GM10248 (cell line): ENCODE data around the gene VPS9D1.

Experiments used
- CTCF ChIA-PET: fragments of 300-600 bp; sonication (Branson Sonifier 250); formaldehyde crosslinking; extraction: SDS; loops from one replicate; lab custom pipeline; 2021; ENCODE audit warnings: antibody characterized with exemption; lab: Yijun Ruan, JAX
- POLR2A ChIA-PET: fragments of 350-650 bp; sonication (Branson Sonifier 250); formaldehyde crosslinking; extraction: SDS; loops from one replicate; lab custom pipeline; 2020; ENCODE audit warnings: antibody characterized with exemption; lab: Yijun Ruan, JAX
- DNase-seq: peaks from one replicate; pipeline ENCODE4 v3.0.0; 2012; ENCODE audit errors: extremely low spot score
- TF ChIP-seq, protein P1 (sequence below): IDR thresholded peaks from 2 replicates; pipeline ENCODE4 v1.5.1; 2012; ENCODE audit warnings: mild to moderate bottlenecking, low read depth; ENCODE audit errors: extremely low read depth, missing control alignments, control extremely low read depth

VPS9D1 gene

DNA sequence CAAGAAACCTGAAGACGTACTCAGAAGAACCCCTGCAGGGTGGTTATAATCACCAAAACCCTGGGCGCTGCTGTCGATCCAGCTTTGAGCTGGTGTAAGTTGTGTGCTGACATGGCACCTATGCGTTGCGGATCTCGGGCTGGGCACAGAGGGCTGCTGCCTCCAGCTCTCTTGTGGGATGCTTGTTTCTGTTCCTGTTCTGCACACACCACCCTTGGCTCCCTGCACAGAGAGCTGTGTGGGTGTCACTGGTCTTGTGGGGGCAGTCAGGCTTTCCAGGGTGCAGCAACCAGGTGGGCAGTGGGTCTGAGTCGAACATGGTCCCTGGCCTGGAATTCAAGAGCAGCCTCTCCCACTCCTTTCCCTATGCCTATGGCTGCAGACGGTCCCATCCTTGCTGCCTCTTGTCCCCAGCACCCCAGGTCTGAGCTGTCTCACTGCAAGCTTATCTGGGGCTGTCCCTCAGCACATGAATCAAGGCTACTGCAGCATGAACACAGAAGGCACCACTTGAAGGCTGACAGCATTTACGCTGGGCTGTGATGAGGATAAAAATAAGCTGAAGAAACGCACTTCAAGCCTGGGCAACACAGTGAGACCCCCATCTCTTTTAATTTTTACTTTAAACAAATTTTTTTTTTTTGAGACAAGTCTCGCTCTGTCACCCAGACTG is 20.8 kb upstream of the VPS9D1 start:
- TF ChIP-seq, protein P1, sequence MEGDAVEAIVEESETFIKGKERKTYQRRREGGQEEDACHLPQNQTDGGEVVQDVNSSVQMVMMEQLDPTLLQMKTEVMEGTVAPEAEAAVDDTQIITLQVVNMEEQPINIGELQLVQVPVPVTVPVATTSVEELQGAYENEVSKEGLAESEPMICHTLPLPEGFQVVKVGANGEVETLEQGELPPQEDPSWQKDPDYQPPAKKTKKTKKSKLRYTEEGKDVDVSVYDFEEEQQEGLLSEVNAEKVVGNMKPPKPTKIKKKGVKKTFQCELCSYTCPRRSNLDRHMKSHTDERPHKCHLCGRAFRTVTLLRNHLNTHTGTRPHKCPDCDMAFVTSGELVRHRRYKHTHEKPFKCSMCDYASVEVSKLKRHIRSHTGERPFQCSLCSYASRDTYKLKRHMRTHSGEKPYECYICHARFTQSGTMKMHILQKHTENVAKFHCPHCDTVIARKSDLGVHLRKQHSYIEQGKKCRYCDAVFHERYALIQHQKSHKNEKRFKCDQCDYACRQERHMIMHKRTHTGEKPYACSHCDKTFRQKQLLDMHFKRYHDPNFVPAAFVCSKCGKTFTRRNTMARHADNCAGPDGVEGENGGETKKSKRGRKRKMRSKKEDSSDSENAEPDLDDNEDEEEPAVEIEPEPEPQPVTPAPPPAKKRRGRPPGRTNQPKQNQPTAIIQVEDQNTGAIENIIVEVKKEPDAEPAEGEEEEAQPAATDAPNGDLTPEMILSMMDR: no peak
- CTCF ChIA-PET: interaction anchor here (0.8 to 1.7 kb wide), 3 partner anchors 15 to 119 kb away, joined by 3 to 9 read pairs (median 3); no protein-coding TSS in a partner anchor
- DNase-seq: no peak
- POLR2A ChIA-PET: no interaction called here

DNA sequence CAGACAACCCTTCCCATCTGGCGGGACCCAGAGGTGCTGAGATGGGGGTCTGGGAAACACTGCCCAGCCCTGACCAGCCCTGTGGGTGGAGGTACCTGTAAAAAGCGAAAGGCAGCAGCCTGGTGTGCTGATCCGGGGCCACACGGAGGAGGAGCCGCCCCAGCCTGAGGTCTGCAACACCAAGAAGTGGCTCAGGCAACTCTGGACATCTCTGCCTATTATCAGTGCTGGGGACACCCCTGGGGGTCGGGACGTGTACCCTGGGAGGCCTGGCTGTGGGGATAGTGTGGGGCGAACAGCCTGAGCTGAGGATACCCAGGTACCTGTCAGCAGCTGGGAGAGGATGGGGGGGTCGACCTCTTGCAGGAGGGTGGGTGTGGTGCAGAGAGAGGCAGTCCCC is 18.7 kb upstream of the VPS9D1 start:
- CTCF ChIA-PET: interaction anchor here (1.0 to 1.7 kb wide), 5 partner anchors 10 to 122 kb away, joined by 3 to 9 read pairs (median 4); no protein-coding TSS in a partner anchor
- DNase-seq: no peak
- TF ChIP-seq, protein P1: no peak
- POLR2A ChIA-PET: no interaction called here

DNA sequence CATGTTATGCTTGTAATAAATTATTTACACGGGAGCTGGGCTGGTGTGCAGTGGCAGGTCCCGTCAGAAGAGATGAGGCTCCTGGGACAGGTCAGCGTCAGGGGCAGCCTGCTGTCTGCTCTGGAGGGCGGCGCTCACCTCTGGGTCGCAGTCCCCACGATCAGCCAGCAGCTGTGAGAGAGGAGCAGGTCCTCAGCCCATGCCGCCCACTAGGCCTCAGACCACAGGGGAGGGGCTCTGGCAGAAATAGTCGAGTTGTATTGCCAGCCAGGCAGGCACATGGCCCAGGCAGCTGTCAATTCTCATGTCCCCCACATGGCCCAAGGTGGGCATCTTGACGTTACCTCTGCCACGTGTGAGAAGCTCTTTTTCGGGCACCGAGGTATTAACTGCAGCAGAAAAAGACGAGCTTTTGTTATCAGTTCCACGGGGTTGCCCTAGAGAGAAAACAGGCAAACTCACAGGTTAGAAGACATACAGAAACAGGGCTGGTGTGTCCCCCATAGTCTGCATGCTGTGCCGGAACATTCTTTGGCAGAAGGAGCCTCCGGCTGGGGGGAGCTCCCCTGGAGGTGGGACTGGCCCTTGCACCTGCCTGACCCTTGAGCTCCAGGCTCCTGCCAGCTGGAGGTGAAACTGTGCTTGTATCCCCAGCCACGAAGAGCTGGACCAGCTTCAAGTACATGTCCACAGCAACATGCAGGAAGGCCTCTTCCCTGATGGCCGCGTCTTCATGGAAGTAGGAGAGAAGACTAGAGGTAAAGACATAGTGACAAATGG is 18.0 kb upstream of the VPS9D1 start:
- no peak for DNase-seq
- TF ChIP-seq, protein P1: no peak
- ChIA-PET POLR2A (no interaction called here), CTCF (interaction anchor here (0.7 to 1.7 kb wide), 4 partner anchors 11 to 123 kb away, joined by 3 to 5 read pairs (median 3); no protein-coding TSS in a partner anchor)

DNA sequence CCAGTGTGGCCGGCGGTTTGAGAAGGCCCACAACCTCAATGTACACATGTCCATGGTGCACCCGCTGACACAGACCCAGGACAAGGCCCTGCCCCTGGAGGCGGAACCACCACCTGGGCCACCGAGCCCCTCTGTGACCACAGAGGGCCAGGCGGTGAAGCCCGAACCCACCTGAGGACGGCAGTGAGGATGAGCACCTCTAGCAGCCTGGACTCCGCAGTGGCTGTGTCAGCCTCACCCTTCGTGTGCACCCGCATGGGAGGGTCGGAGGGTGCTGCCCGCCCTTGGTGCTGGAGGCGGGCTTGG is 17.3 kb upstream of the VPS9D1 start:
- DNase-seq: no peak
- ChIA-PET POLR2A (no interaction called here), CTCF (interaction anchor here (1.4 to 1.7 kb wide), 2 partner anchors 32 to 123 kb away, joined by 3 to 5 read pairs; no protein-coding TSS in a partner anchor)
- TF ChIP-seq, protein P1: no peak

DNA sequence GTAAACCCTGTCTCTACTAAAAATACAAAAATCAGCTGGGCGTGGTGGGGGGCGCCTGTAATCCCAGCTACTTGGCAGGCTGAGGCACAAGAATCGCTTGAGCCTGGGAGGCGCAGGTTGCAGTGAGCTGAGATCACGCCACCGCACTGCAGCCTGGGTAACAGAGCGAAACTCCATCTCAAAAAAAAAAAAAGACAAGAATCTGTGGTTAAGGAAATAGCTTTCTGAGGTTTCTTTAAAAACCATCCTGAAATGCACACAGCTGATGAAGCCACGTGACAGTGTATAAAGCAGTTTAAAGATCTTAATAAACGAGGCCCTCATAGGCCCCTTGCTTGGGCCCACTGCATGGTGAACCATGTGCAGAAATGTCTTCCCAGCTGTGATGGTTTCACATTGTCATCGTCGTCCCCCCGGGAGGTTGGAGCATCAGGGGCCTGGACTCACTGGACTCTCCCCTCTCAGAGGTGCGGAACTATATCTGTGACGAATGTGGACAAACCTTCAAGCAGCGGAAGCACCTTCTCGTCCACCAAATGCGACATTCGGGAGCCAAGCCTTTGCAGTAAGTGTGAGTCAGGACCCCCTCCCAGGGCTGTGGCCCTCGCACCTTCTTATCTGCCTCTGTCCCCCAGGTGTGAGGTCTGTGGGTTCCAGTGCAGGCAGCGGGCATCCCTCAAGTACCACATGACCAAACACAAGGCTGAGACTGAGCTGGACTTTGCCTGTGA is 16.8 kb upstream of the VPS9D1 start:
- POLR2A ChIA-PET: no interaction called here
- no peak for DNase-seq
- CTCF ChIA-PET: interaction anchor here (1.7 kb wide), 1 partner anchor 31 kb away, joined by 3 read pairs; no protein-coding TSS in a partner anchor
- TF ChIP-seq, protein P1: no peak

DNA sequence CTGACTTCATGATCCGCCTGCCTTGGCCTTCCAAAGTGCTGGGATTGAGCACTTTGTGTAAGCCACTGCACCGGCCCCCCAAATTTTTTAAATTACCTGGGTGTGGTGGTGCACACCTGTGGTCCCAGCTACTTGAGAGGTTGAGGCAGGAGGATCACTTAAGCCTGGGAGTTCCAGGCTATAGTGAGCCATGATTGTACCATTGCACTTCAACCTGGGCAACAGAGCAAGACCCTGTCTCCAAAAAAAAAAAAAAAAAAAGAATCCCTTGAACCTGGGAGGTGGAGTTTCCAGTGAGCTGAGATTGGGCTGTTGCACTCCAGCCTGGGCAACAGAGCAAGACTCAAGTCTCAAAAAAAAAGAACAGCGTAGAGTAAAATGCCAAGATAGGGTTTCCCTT is 15.9 kb upstream of the VPS9D1 start:
- TF ChIP-seq, protein P1: no peak
- no peak for DNase-seq
- ChIA-PET CTCF (no interaction called here), POLR2A (no interaction called here)
